Mesendoderm (in vitro differentiated cells): ENCODE results near the gene BBS9.

Experiments used
- DNase-seq: peaks from one replicate; pipeline ENCODE4 v3.0.0; 2013
- H2AK5ac ChIP-seq: 2 replicates; pipeline ENCODE4 v1.6.1; 2013; ENCODE audit warnings: low read length, inconsistent platforms
- H2BK120ac ChIP-seq: 2 replicates; pipeline ENCODE4 v1.6.1; 2013; ENCODE audit warnings: low read depth, mild to moderate bottlenecking, low read length, moderate library complexity, mixed read lengths
- H2BK15ac ChIP-seq: replicated peaks from 2 replicates; pipeline ENCODE4 v1.6.1; 2013; ENCODE audit warnings: low read depth, mild to moderate bottlenecking, moderate library complexity
- H2BK5ac ChIP-seq: 2 replicates; pipeline ENCODE4 v1.6.1; 2013; ENCODE audit warnings: low read length, inconsistent platforms
- H3K18ac ChIP-seq: 2 replicates; pipeline ENCODE4 v1.6.1; 2013; ENCODE audit warnings: mild to moderate bottlenecking, low read length, mixed read lengths
- H3K23ac ChIP-seq: one replicate; pipeline ENCODE4 v1.6.1; 2013; ENCODE audit warnings: low read length
- H3K27ac ChIP-seq: 2 replicates; pipeline ENCODE4 v1.5.1; 2013; ENCODE audit warnings: low read depth, mild to moderate bottlenecking, inconsistent platforms, low read length, moderate library complexity
- H3K27me3 ChIP-seq: 2 replicates; pipeline ENCODE4 v1.6.1; 2013; ENCODE audit warnings: low read length, control low read depth, mild to moderate bottlenecking, inconsistent platforms; ENCODE audit not compliant: insufficient read depth, poor library complexity
- H3K36me3 ChIP-seq: 2 replicates; pipeline ENCODE4 v1.6.1; 2013; ENCODE audit warnings: low read length, inconsistent platforms; ENCODE audit not compliant: control insufficient read depth, insufficient read depth
- H3K4ac ChIP-seq: one replicate; pipeline ENCODE4 v1.6.1; 2013; ENCODE audit warnings: low read depth, mild to moderate bottlenecking, low read length, moderate library complexity
- H3K4me1 ChIP-seq: 2 replicates; pipeline ENCODE4 v1.6.1; 2013; ENCODE audit warnings: low read depth, low read length, inconsistent platforms; ENCODE audit not compliant: control insufficient read depth
- H3K4me2 ChIP-seq: 2 replicates; pipeline ENCODE4 v1.6.1; 2013; ENCODE audit warnings: low read length
- H3K4me3 ChIP-seq: 2 replicates; pipeline ENCODE4 v1.5.1; 2013; ENCODE audit warnings: mild to moderate bottlenecking, low read length
- H3K56ac ChIP-seq: one replicate; pipeline ENCODE4 v1.6.1; 2013; ENCODE audit warnings: low read length
- H3K79me1 ChIP-seq: 2 replicates; pipeline ENCODE4 v1.6.1; 2013; ENCODE audit warnings: low read length, inconsistent platforms
- H3K79me2 ChIP-seq: 2 replicates; pipeline ENCODE4 v1.6.1; 2013; ENCODE audit warnings: mild to moderate bottlenecking, low read length; ENCODE audit not compliant: control insufficient read depth, insufficient read depth
- H3K9ac ChIP-seq: 2 replicates; pipeline ENCODE4 v1.6.1; 2013; ENCODE audit warnings: low read length, inconsistent platforms
- H4K5ac ChIP-seq: one replicate; pipeline ENCODE4 v1.6.1; 2013; ENCODE audit warnings: low read length
- H4K8ac ChIP-seq: one replicate; pipeline ENCODE4 v1.6.1; 2013; ENCODE audit warnings: low read depth, mild to moderate bottlenecking, control low read depth, low read length, moderate library complexity
- WGBS: extraction: QIAGEN DNeasy Blood & Tissue Kit; methylation state at CpG from one replicate; pipeline ENCODE4 v1.1.7; 2013; ENCODE audit warnings: low lambda C conversion rate, missing lambda C conversion rate; ENCODE audit not compliant: insufficient coverage; ENCODE audit errors: extremely low coverage; 5-methylcytosine and 5-hydroxymethylcytosine counted together

Gene BBS9

DNA sequence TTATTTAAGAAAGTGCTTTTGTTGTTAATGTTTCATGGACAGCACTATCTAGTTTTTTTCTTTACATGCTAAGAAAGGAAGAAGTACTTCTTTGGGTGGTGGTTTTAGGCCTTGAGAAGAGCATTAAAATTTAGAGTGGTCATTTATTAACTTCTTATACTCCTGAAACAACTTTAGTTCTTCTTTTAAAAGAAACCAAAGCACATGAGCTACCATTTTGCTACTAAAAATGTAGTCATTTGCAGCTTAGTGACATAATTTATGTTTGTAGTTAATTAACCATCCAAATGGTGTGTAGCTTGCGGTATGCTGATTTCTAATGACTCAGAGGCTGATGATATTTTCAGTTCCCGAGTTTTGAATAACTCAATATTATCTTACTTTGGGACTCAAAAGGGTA lies 207.5 kb downstream of the BBS9 start:
- no peak overlapping the region for H3K4ac ChIP-seq
- no peak overlapping the region for H3K9ac ChIP-seq
- no peak overlapping the region for H3K4me2 ChIP-seq
- H2BK5ac ChIP-seq: no peak overlapping the region
- H3K4me1 ChIP-seq: no peaks in the 10 kb centered on the region
- H2AK5ac ChIP-seq: no peak overlapping the region
- H2BK15ac ChIP-seq: no peak overlapping the region
- no peak overlapping the region for H3K4me3 ChIP-seq
- H3K23ac ChIP-seq: no peak overlapping the region
- H4K5ac ChIP-seq: no peak overlapping the region
- no peak for DNase-seq
- no peaks in the 10 kb centered on the region for H3K79me2 ChIP-seq
- H4K8ac ChIP-seq: no peak overlapping the region
- H3K18ac ChIP-seq: no peak overlapping the region
- no peak overlapping the region for H2BK120ac ChIP-seq
- H3K36me3 ChIP-seq: no peaks in the 10 kb centered on the region
- H3K27me3 ChIP-seq: no peaks in the 10 kb centered on the region
- WGBS: no CpG with 5 or more reads among the region's 2 CpGs
- no peak overlapping the region for H3K56ac ChIP-seq
- no peaks in the 10 kb centered on the region for H3K79me1 ChIP-seq
- H3K27ac ChIP-seq: no peak overlapping the region

GRCh38 chr7:33339074-33339790 lies 209.9 kb downstream of the BBS9 start:
- Histone ChIP-seq H3K9ac (no peak overlapping the region), H3K4me2 (no peak overlapping the region), H3K27me3 (no peaks in the 10 kb centered on the region), H3K4ac (no peak overlapping the region), H3K79me2 (no peaks in the 10 kb centered on the region), H4K8ac (no peak overlapping the region), H3K56ac (no peak overlapping the region), H3K23ac (no peak overlapping the region), H4K5ac (no peak overlapping the region), H3K27ac (no peak overlapping the region), H3K18ac (no peak overlapping the region), H2BK15ac (no peak overlapping the region), H2AK5ac (no peak overlapping the region), H3K79me1 (no peaks in the 10 kb centered on the region), H3K4me3 (no peak overlapping the region), H3K4me1 (no peaks in the 10 kb centered on the region), H2BK120ac (no peak overlapping the region), H2BK5ac (no peak overlapping the region), H3K36me3 (no peaks in the 10 kb centered on the region)
- WGBS: no CpG with 5 or more reads among the region's 3 CpGs
- no peak for DNase-seq

- Histone ChIP-seq H4K5ac (no peak overlapping the region), H2BK5ac (no peak overlapping the region), H3K79me2 (no peaks in the 10 kb centered on the region), H4K8ac (no peak overlapping the region), H3K4me1 (no peaks in the 10 kb centered on the region), H3K36me3 (no peaks in the 10 kb centered on the region), H3K23ac (no peak overlapping the region), H3K79me1 (no peaks in the 10 kb centered on the region), H3K56ac (no peak overlapping the region), H2BK15ac (no peak overlapping the region), H3K4ac (no peak overlapping the region), H2BK120ac (no peak overlapping the region), H2AK5ac (no peak overlapping the region), H3K27ac (no peak overlapping the region), H3K4me2 (no peak overlapping the region), H3K4me3 (no peak overlapping the region), H3K9ac (no peak overlapping the region), H3K27me3 (no peaks in the 10 kb centered on the region), H3K18ac (no peak overlapping the region)
- no peak for DNase-seq
- WGBS: no CpG with 5 or more reads among the region's 3 CpGs
Measured at GRCh38 chr7:33346055-33346454, 216.7 kb downstream of the BBS9 start.

DNA sequence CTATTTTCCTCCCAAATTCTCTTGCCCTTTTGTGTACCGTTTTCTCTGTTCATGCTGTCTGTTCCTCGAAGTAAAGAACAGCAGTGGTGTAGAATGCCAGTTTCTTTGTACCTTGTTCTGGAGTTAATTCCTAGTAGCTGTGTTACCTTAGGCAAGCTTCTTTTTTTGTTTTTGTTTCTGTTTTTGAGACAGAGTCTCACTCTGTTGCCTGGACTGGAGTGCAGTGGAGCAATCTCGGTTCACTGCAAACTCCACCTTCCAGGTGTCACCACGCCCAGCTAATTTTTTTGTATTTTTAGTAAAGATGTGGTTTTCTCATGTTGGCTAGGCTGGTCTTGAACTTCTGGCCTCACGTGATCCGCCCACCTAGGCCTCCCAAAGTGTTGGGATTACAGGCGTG lies 221.2 kb downstream of the BBS9 start:
- WGBS: no CpG with 5 or more reads among the region's 7 CpGs

DNA sequence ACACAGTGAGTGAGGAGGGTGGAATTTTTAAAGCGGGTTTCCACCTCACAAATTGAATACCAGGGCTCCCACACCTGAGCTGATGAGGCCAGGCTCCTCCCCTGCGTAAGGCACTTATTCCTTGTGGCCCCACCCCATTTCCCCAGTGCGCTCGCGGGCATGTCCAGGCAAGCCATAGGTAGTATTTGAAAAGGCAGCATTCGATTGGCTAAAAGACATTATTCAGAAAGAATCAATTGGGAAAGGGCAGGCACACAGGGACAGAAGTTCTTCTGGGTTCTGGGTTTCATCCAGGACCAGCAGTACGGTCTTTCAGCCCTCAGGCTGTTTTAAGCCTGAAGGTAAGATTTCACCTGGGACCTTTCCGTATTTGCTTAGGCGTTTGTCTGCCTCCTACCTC lies 222.3 kb downstream of the BBS9 start:
- no peak overlapping the region for H3K4ac ChIP-seq
- WGBS: no CpG with 5 or more reads among the region's 9 CpGs
- no peak overlapping the region for H2AK5ac ChIP-seq
- H2BK15ac ChIP-seq: no peak overlapping the region
- no peak overlapping the region for H3K23ac ChIP-seq
- H3K18ac ChIP-seq: no peak overlapping the region
- H3K9ac ChIP-seq: no peak overlapping the region
- H4K5ac ChIP-seq: no peak overlapping the region
- no peak overlapping the region for H2BK5ac ChIP-seq
- no peak overlapping the region for H3K4me3 ChIP-seq
- no peak overlapping the region for H3K27ac ChIP-seq
- DNase-seq: peak; percentile 52
- no peaks in the 10 kb centered on the region for H3K79me2 ChIP-seq
- no peaks in the 10 kb centered on the region for H3K27me3 ChIP-seq
- H3K4me2 ChIP-seq: no peak overlapping the region
- no peaks in the 10 kb centered on the region for H3K36me3 ChIP-seq
- H3K4me1 ChIP-seq: peaks cover 1% of the 10 kb centered on the region
- no peak overlapping the region for H4K8ac ChIP-seq
- H3K79me1 ChIP-seq: no peaks in the 10 kb centered on the region
- H2BK120ac ChIP-seq: no peak overlapping the region
- no peak overlapping the region for H3K56ac ChIP-seq

More for the DNA sequence above, 221.2 kb downstream of the BBS9 start:
- H2BK5ac ChIP-seq: no peak overlapping the region
- no peak overlapping the region for H3K27ac ChIP-seq
- H3K4me2 ChIP-seq: no peak overlapping the region
- no peaks in the 10 kb centered on the region for H3K36me3 ChIP-seq
- H3K79me2 ChIP-seq: no peaks in the 10 kb centered on the region
- no peak overlapping the region for H4K5ac ChIP-seq
- no peaks in the 10 kb centered on the region for H3K79me1 ChIP-seq
- no peak overlapping the region for H2BK120ac ChIP-seq
- no peak overlapping the region for H2AK5ac ChIP-seq
- no peak overlapping the region for H3K23ac ChIP-seq
- H3K18ac ChIP-seq: no peak overlapping the region
- no peak overlapping the region for H3K56ac ChIP-seq
- H2BK15ac ChIP-seq: no peak overlapping the region
- H3K4me3 ChIP-seq: no peak overlapping the region
- H3K4me1 ChIP-seq: peaks cover 1% of the 10 kb centered on the region
- no peak overlapping the region for H4K8ac ChIP-seq
- no peak for DNase-seq
- no peak overlapping the region for H3K4ac ChIP-seq
- H3K9ac ChIP-seq: no peak overlapping the region
- no peaks in the 10 kb centered on the region for H3K27me3 ChIP-seq

GRCh38 chr7:33354201-33354600 lies 224.8 kb downstream of the BBS9 start:
- Histone ChIP-seq H4K8ac (no peak overlapping the region), H3K9ac (no peak overlapping the region), H2BK15ac (no peak overlapping the region), H3K56ac (no peak overlapping the region), H2BK120ac (no peak overlapping the region), H3K18ac (no peak overlapping the region), H2AK5ac (no peak overlapping the region), H3K79me1 (no peaks in the 10 kb centered on the region), H3K4me1 (peaks cover 1% of the 10 kb centered on the region), H4K5ac (no peak overlapping the region), H3K23ac (no peak overlapping the region), H3K4me2 (no peak overlapping the region), H3K79me2 (no peaks in the 10 kb centered on the region), H3K27me3 (no peaks in the 10 kb centered on the region), H3K4me3 (no peak overlapping the region), H3K4ac (no peak overlapping the region), H3K27ac (no peak overlapping the region), H2BK5ac (no peak overlapping the region), H3K36me3 (no peaks in the 10 kb centered on the region)
- no CpG with 5 or more reads among the region's 5 CpGs for WGBS
- no peak for DNase-seq
